Measurements from ENCODE around the gene POTEH. TPM values are rescaled to one million over a fixed set of nuclear protein-coding genes. Genes with fewer than 3 reads are reported as not detected.
"Not testable (repeated sequence)": the region's sequence is repeated elsewhere in the genome, so short reads cannot be mapped to it uniquely, and the experiment has no call there.

Gene POTEH
- total RNA-seq, 5 donors from 2014 or later (not counting 1 experiment from before 2014, with no cell fraction given), result not detected

GRCh38 chr22:15729209-15729917 is 39.5 kb downstream of the POTEH start:
- H3K27ac Mint-ChIP-seq; H3K4me1 Mint-ChIP-seq; H3K4me1 ChIP-seq (ENCODE audit: control insufficient read depth in 1 of 2, extremely low read depth in 1 of 2, insufficient read depth in 2 of 2, low read length in 2 of 2); H3K9me3 ChIP-seq; H3K9me3 Mint-ChIP-seq; H3K27ac ChIP-seq (ENCODE audit: low read length); DNase-seq; H3K27me3 ChIP-seq (replicated peaks in 1 of 2; ENCODE audit: control insufficient read depth in 2 of 2, extremely low read depth in 1 of 2, insufficient read depth in 2 of 2, low read length in 1 of 2); H3K36me3 Mint-ChIP-seq; CTCF ChIA-PET; H3K4me3 Mint-ChIP-seq; H3K4me3 ChIP-seq (ENCODE audit: control insufficient read depth in 1 of 2, extremely low read depth in 1 of 2, low read length in 1 of 2); H3K27me3 Mint-ChIP-seq; POLR2A ChIA-PET; H3K36me3 ChIP-seq (ENCODE audit: control insufficient read depth in 2 of 2, extremely low read depth in 1 of 2, insufficient read depth in 1 of 2, low read length in 1 of 2): not testable (repeated sequence)
- WGBS (ENCODE audit: insufficient coverage), result 60% methylated on average over 1 of the region's 19 CpGs
- peak in 2 of 4 experiments; percentile 27 to 43 for ATAC-seq (replicated peaks in 1 of 4)

- no CpG with 5 or more reads among the region's 8 CpGs for WGBS (ENCODE audit: insufficient coverage)
- CTCF ChIA-PET; POLR2A ChIA-PET; DNase-seq; H3K9me3 ChIP-seq; H3K27ac Mint-ChIP-seq; ATAC-seq (replicated peaks in 1 of 4); H3K36me3 Mint-ChIP-seq; H3K4me1 ChIP-seq (ENCODE audit: control insufficient read depth in 1 of 2, extremely low read depth in 1 of 2, insufficient read depth in 2 of 2, low read length in 2 of 2); H3K9me3 Mint-ChIP-seq; H3K4me3 Mint-ChIP-seq; H3K4me1 Mint-ChIP-seq; H3K27ac ChIP-seq (ENCODE audit: low read length); H3K4me3 ChIP-seq (ENCODE audit: control insufficient read depth in 1 of 2, extremely low read depth in 1 of 2, low read length in 1 of 2); H3K27me3 Mint-ChIP-seq; H3K27me3 ChIP-seq (replicated peaks in 1 of 2; ENCODE audit: control insufficient read depth in 2 of 2, extremely low read depth in 1 of 2, insufficient read depth in 2 of 2, low read length in 1 of 2); H3K36me3 ChIP-seq (ENCODE audit: control insufficient read depth in 2 of 2, extremely low read depth in 1 of 2, insufficient read depth in 1 of 2, low read length in 1 of 2): not testable (repeated sequence)
Measured at GRCh38 chr22:15731023-15731422, 41.2 kb downstream of the POTEH start.

- POLR2A ChIA-PET, result not testable (repeated sequence)
Measured at GRCh38 chr22:15734411-15734810, 44.6 kb downstream of the POTEH start.

GRCh38 chr22:15738157-15738908 is 48.5 kb downstream of the POTEH start:
- H3K4me1 Mint-ChIP-seq; H3K27me3 ChIP-seq (replicated peaks in 1 of 2; ENCODE audit: control insufficient read depth in 2 of 2, extremely low read depth in 1 of 2, insufficient read depth in 2 of 2, low read length in 1 of 2); DNase-seq; H3K27ac ChIP-seq (ENCODE audit: low read length); H3K36me3 Mint-ChIP-seq; H3K9me3 Mint-ChIP-seq; H3K4me3 ChIP-seq (ENCODE audit: control insufficient read depth in 1 of 2, extremely low read depth in 1 of 2, low read length in 1 of 2); H3K27me3 Mint-ChIP-seq; H3K9me3 ChIP-seq; H3K36me3 ChIP-seq (ENCODE audit: control insufficient read depth in 2 of 2, extremely low read depth in 1 of 2, insufficient read depth in 1 of 2, low read length in 1 of 2); H3K27ac Mint-ChIP-seq; H3K4me1 ChIP-seq (ENCODE audit: control insufficient read depth in 1 of 2, extremely low read depth in 1 of 2, insufficient read depth in 2 of 2, low read length in 2 of 2); CTCF ChIA-PET; POLR2A ChIA-PET; H3K4me3 Mint-ChIP-seq: not testable (repeated sequence)
- ATAC-seq (replicated peaks in 1 of 4), result peak in 2 of 4 experiments; percentile 19 to 36
- no CpG with 5 or more reads among the region's 10 CpGs for WGBS (ENCODE audit: insufficient coverage)

More at GRCh38 chr22:15734411-15734810, 44.6 kb downstream of the POTEH start:
- H3K36me3 Mint-ChIP-seq; H3K4me1 Mint-ChIP-seq; CTCF ChIA-PET; H3K4me3 ChIP-seq (ENCODE audit: control insufficient read depth in 1 of 2, extremely low read depth in 1 of 2, low read length in 1 of 2); H3K36me3 ChIP-seq (ENCODE audit: control insufficient read depth in 2 of 2, extremely low read depth in 1 of 2, insufficient read depth in 1 of 2, low read length in 1 of 2); ATAC-seq (replicated peaks in 1 of 4); H3K9me3 ChIP-seq; H3K27ac Mint-ChIP-seq; H3K4me1 ChIP-seq (ENCODE audit: control insufficient read depth in 1 of 2, extremely low read depth in 1 of 2, insufficient read depth in 2 of 2, low read length in 2 of 2); H3K27me3 ChIP-seq (replicated peaks in 1 of 2; ENCODE audit: control insufficient read depth in 2 of 2, extremely low read depth in 1 of 2, insufficient read depth in 2 of 2, low read length in 1 of 2); H3K4me3 Mint-ChIP-seq; H3K27me3 Mint-ChIP-seq; DNase-seq; H3K9me3 Mint-ChIP-seq; H3K27ac ChIP-seq (ENCODE audit: low read length): not testable (repeated sequence)
- WGBS (ENCODE audit: insufficient coverage), result no CpG with 5 or more reads among the region's 6 CpGs

- H3K4me1 Mint-ChIP-seq; H3K27ac Mint-ChIP-seq; H3K9me3 ChIP-seq; H3K4me1 ChIP-seq (ENCODE audit: control insufficient read depth in 1 of 2, extremely low read depth in 1 of 2, insufficient read depth in 2 of 2, low read length in 2 of 2); POLR2A ChIA-PET; H3K27me3 Mint-ChIP-seq; H3K27me3 ChIP-seq (replicated peaks in 1 of 2; ENCODE audit: control insufficient read depth in 2 of 2, extremely low read depth in 1 of 2, insufficient read depth in 2 of 2, low read length in 1 of 2); CTCF ChIA-PET; H3K36me3 Mint-ChIP-seq; H3K9me3 Mint-ChIP-seq; DNase-seq; H3K4me3 ChIP-seq (ENCODE audit: control insufficient read depth in 1 of 2, extremely low read depth in 1 of 2, low read length in 1 of 2); H3K4me3 Mint-ChIP-seq; H3K27ac ChIP-seq (ENCODE audit: low read length); H3K36me3 ChIP-seq (ENCODE audit: control insufficient read depth in 2 of 2, extremely low read depth in 1 of 2, insufficient read depth in 1 of 2, low read length in 1 of 2): not testable (repeated sequence)
- WGBS (ENCODE audit: insufficient coverage), result no CpG with 5 or more reads among the region's 6 CpGs
- ATAC-seq (replicated peaks in 1 of 4), result peak in 2 of 4 experiments; percentile 36 to 52
Measured at GRCh38 chr22:15738909-15739391, 49.1 kb downstream of the POTEH start.

GRCh38 chr22:15747636-15748323 is 58.0 kb downstream of the POTEH start:
- H3K27me3 Mint-ChIP-seq; H3K9me3 ChIP-seq; H3K27me3 ChIP-seq (replicated peaks in 1 of 2; ENCODE audit: control insufficient read depth in 2 of 2, extremely low read depth in 1 of 2, insufficient read depth in 2 of 2, low read length in 1 of 2); H3K27ac ChIP-seq (ENCODE audit: low read length); CTCF ChIA-PET; H3K4me3 Mint-ChIP-seq; H3K36me3 ChIP-seq (ENCODE audit: control insufficient read depth in 2 of 2, extremely low read depth in 1 of 2, insufficient read depth in 1 of 2, low read length in 1 of 2); ATAC-seq (replicated peaks in 1 of 4); POLR2A ChIA-PET; H3K36me3 Mint-ChIP-seq; H3K4me1 Mint-ChIP-seq; H3K27ac Mint-ChIP-seq; H3K4me1 ChIP-seq (ENCODE audit: control insufficient read depth in 1 of 2, extremely low read depth in 1 of 2, insufficient read depth in 2 of 2, low read length in 2 of 2); H3K4me3 ChIP-seq (ENCODE audit: control insufficient read depth in 1 of 2, extremely low read depth in 1 of 2, low read length in 1 of 2); H3K9me3 Mint-ChIP-seq: not testable (repeated sequence)
- WGBS (ENCODE audit: insufficient coverage), result 82% methylated on average over 5 of the region's 16 CpGs
- DNase-seq, result peak in 2 of 35 experiments; percentile 0 to 12
